ENCODE measurements around the gene ZNF618. TPM values are rescaled to one million over a fixed set of nuclear protein-coding genes. Genes with fewer than 3 reads are reported as not detected.

Gene ZNF618
- polyA plus RNA-seq, 3 donors = 0.53 to 1.9 (median 0.78) TPM

DNA sequence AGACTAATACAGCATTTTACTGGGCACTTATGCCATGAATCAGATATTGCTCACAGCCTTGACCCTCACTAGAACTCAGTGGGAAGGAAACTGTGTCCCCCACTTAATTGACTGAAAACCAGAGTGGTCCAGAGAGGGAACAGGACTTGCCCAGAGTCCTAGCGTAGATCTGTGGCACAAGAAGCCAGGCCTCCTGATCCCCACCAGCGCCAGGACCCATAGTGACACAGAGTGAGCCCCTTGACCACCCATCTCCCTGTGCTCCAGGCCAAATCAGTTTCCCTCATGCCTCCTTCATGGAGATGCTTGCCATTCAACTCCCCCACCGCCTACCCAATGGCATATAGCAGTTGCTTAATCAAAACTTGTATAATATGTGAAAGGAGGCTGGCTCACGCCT is 214.7 kb downstream of the ZNF618 start:
- TF ChIP-seq, protein P1, sequence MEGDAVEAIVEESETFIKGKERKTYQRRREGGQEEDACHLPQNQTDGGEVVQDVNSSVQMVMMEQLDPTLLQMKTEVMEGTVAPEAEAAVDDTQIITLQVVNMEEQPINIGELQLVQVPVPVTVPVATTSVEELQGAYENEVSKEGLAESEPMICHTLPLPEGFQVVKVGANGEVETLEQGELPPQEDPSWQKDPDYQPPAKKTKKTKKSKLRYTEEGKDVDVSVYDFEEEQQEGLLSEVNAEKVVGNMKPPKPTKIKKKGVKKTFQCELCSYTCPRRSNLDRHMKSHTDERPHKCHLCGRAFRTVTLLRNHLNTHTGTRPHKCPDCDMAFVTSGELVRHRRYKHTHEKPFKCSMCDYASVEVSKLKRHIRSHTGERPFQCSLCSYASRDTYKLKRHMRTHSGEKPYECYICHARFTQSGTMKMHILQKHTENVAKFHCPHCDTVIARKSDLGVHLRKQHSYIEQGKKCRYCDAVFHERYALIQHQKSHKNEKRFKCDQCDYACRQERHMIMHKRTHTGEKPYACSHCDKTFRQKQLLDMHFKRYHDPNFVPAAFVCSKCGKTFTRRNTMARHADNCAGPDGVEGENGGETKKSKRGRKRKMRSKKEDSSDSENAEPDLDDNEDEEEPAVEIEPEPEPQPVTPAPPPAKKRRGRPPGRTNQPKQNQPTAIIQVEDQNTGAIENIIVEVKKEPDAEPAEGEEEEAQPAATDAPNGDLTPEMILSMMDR (IDR thresholded peaks at IDR 0.05) = no peak
- no peak overlapping the region for H3K4me3 Mint-ChIP-seq
- H3K36me3 ChIP-seq (replicated peaks in 1 of 2; ENCODE audit: control insufficient read depth in 1 of 2, insufficient read depth in 2 of 2, low read length in 2 of 2) = no peaks in the 10 kb centered on the region
- H3K27me3 Mint-ChIP-seq (ENCODE audit: low read depth in 3 of 3) = peaks cover 0 to 11% (median 2%) of the 10 kb centered on the region in 3 donors
- no peak overlapping the region for H3K4me3 ChIP-seq (replicated peaks in 1 of 3; ENCODE audit: low read depth in 2 of 3, low read length in 3 of 3)
- peaks cover 0 to 11% (median 0%) of the 10 kb centered on the region in 7 donors for H3K9me3 Mint-ChIP-seq
- no peak overlapping the region for H3K9ac ChIP-seq (ENCODE audit: insufficient read depth, low read length, poor library complexity, severe bottlenecking)
- no peaks in the 10 kb centered on the region for H3K79me2 ChIP-seq (ENCODE audit: insufficient read depth, low read length)
- H3K9me3 ChIP-seq (replicated peaks in 1 of 2; ENCODE audit: control insufficient read depth in 1 of 2, insufficient read depth in 1 of 2, low read length in 2 of 2) = no peaks in the 10 kb centered on the region
- no peaks in the 10 kb centered on the region for H3K27me3 ChIP-seq (ENCODE audit: control insufficient read depth in 2 of 2, insufficient read depth in 2 of 2, low read length in 2 of 2)
- intact Hi-C loops (cut with micrococcal nuclease) = no loop called here
- no peak overlapping the region for H3K27ac ChIP-seq (ENCODE audit: low read depth in 1 of 2, low read length in 2 of 2)
- 100% methylated on average over 1 of the region's 4 CpGs for WGBS (ENCODE audit: insufficient coverage)
- no peaks in the 10 kb centered on the region for H3K36me3 Mint-ChIP-seq
- H3K4me1 Mint-ChIP-seq = no peaks in the 10 kb centered on the region
- no peaks in the 10 kb centered on the region for H4K20me1 ChIP-seq (ENCODE audit: insufficient read depth, low read length)
- H3K27ac Mint-ChIP-seq = no peak overlapping the region
- no peak overlapping the region for H2AFZ ChIP-seq (ENCODE audit: insufficient read depth, low read depth, low read length, poor library complexity, severe bottlenecking)
- H3K4me1 ChIP-seq (ENCODE audit: control insufficient read depth in 1 of 2, insufficient read depth in 2 of 2, low read length in 2 of 2) = no peaks in the 10 kb centered on the region
- H3K4me2 ChIP-seq (replicated peaks; ENCODE audit: extremely low read depth, low read length, poor library complexity, severe bottlenecking) = no peak overlapping the region
- DNase-seq = no peak

DNA sequence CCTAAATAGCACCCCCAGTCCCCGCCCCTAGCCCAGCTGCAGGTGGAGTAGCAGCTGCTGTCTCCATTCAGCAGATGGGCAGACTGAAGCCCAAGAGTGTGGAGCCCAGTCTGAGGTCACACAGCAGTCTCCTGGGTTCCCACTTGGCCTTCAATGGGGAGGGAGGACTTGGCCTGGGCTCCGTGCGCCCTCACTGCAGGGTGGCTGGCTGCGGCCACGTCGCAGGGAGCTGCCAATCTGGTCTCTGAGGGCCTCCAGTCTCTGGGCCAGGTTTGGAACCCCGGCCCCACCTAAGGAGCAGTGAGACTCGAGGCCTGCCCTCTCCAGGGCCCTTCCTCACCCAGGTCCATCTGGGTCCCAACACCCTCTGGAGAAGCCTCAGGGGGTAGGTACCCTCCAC is 215.6 kb downstream of the ZNF618 start:
- intact Hi-C loops (cut with micrococcal nuclease) = no loop called here
- H3K4me3 Mint-ChIP-seq = no peak overlapping the region
- Histone ChIP-seq H3K4me2 (replicated peaks; ENCODE audit: extremely low read depth, low read length, poor library complexity, severe bottlenecking) (no peak overlapping the region), H3K4me1 (ENCODE audit: control insufficient read depth in 1 of 2, insufficient read depth in 2 of 2, low read length in 2 of 2) (no peaks in the 10 kb centered on the region), H3K27ac (ENCODE audit: low read depth in 1 of 2, low read length in 2 of 2) (no peak overlapping the region), H3K4me3 (replicated peaks in 1 of 3; ENCODE audit: low read depth in 2 of 3, low read length in 3 of 3) (no peak overlapping the region), H3K36me3 (replicated peaks in 1 of 2; ENCODE audit: control insufficient read depth in 1 of 2, insufficient read depth in 2 of 2, low read length in 2 of 2) (no peaks in the 10 kb centered on the region), H3K79me2 (ENCODE audit: insufficient read depth, low read length) (no peaks in the 10 kb centered on the region), H3K27me3 (ENCODE audit: control insufficient read depth in 2 of 2, insufficient read depth in 2 of 2, low read length in 2 of 2) (peaks cover 0 to 3% of the 10 kb centered on the region in 2 donors), H4K20me1 (ENCODE audit: insufficient read depth, low read length) (no peaks in the 10 kb centered on the region), H3K9ac (ENCODE audit: insufficient read depth, low read length, poor library complexity, severe bottlenecking) (no peak overlapping the region), H2AFZ (ENCODE audit: insufficient read depth, low read depth, low read length, poor library complexity, severe bottlenecking) (no peak overlapping the region), H3K9me3 (replicated peaks in 1 of 2; ENCODE audit: control insufficient read depth in 1 of 2, insufficient read depth in 1 of 2, low read length in 2 of 2) (no peaks in the 10 kb centered on the region)
- no peaks in the 10 kb centered on the region for H3K4me1 Mint-ChIP-seq
- WGBS (ENCODE audit: insufficient coverage) = 93% methylated on average over 6 of the region's 8 CpGs
- DNase-seq = no peak
- H3K27me3 Mint-ChIP-seq (ENCODE audit: low read depth in 3 of 3) = peaks cover 6 to 18% (median 7%) of the 10 kb centered on the region in 3 donors
- H3K36me3 Mint-ChIP-seq = no peaks in the 10 kb centered on the region
- H3K27ac Mint-ChIP-seq = no peak overlapping the region
- TF ChIP-seq, protein P1 (IDR thresholded peaks at IDR 0.05) = no peak
- peaks cover 0 to 11% (median 0%) of the 10 kb centered on the region in 7 donors for H3K9me3 Mint-ChIP-seq

All from CD14-positive monocyte (primary cell).